ELR (cell line): ENCODE data around the gene GID8.

Source experiments
- DNase-seq: peaks from one replicate; pipeline ENCODE4 v3.0.0-alpha.2; 2015; ENCODE audit warnings: low read depth

Gene GID8

GRCh38 chr20:62970307-62971210 lies 32.6 kb downstream of the GID8 start:
- no peak for DNase-seq

GRCh38 chr20:62971211-62971949 lies 33.4 kb downstream of the GID8 start:
- no peak for DNase-seq

- peak; percentile 88 for DNase-seq
Measured at GRCh38 chr20:62971950-62972844, 34.2 kb downstream of the GID8 start.

GRCh38 chr20:62972845-62973745 lies 35.1 kb downstream of the GID8 start:
- DNase-seq: no peak

GRCh38 chr20:62975251-62975760 lies 37.4 kb downstream of the GID8 start:
- no peak for DNase-seq

- DNase-seq: no peak
Measured at GRCh38 chr20:62975812-62976508, 38.0 kb downstream of the GID8 start.

GRCh38 chr20:62976886-62977285 lies 38.9 kb downstream of the GID8 start:
- no peak for DNase-seq

GRCh38 chr20:62977613-62978560 lies 39.9 kb downstream of the GID8 start:
- DNase-seq: no peak

GRCh38 chr20:62978561-62978943 lies 40.6 kb downstream of the GID8 start:
- no peak for DNase-seq

GRCh38 chr20:62979310-62979709 lies 41.4 kb downstream of the GID8 start:
- DNase-seq: no peak

- DNase-seq: no peak
Measured at GRCh38 chr20:62979876-62980373, 42.0 kb downstream of the GID8 start.

- no peak for DNase-seq
Measured at GRCh38 chr20:62980380-62980960, 42.5 kb downstream of the GID8 start.

GRCh38 chr20:62980970-62981369 lies 43.0 kb downstream of the GID8 start:
- no peak for DNase-seq

- no peak for DNase-seq
Measured at GRCh38 chr20:62982124-62983075, 44.5 kb downstream of the GID8 start.

GRCh38 chr20:62983210-62983609 lies 45.3 kb downstream of the GID8 start:
- no peak for DNase-seq

GRCh38 chr20:62984666-62985443 lies 46.9 kb downstream of the GID8 start:
- no peak for DNase-seq

GRCh38 chr20:62985444-62985778 lies 47.5 kb downstream of the GID8 start:
- no peak for DNase-seq
